Pancreas (tissue), 10 donors: ENCODE measurements around the gene ZBTB7B. TPM values are rescaled to one million over a fixed set of nuclear protein-coding genes. Genes with fewer than 3 reads are reported as not detected.
A peak's percentile ranks its signal among the peaks of the same experiment; 100 is the strongest.

Source experiments
- ATAC-seq, 4 donors: fragments of 200-7000 bp; cut with Tn5 transposase; one replicate each; pipeline versions ENCODE4 v1.8.0 to v1.9.1; 2020; ENCODE audit warnings: mild to moderate bottlenecking in 4 of 4, moderate library complexity in 4 of 4
- DNase-seq, 6 donors: peaks; one replicate each; pipeline ENCODE4 v3.0.0-alpha.2; 2020
- FAIRE-seq: peaks from 2 replicates; lab custom pipeline; 2012; peaks lifted over from hg19 to GRCh38; lab: Jason Lieb, UNC
- H3K27ac ChIP-seq, 4 donors: fragments of 200-600 bp; sonication (generic); 1 replicate in 3 of 4; 2 replicates in 1 of 4; pipeline versions ENCODE4 v1.5.0 to v1.8.0; 2020
- H3K27me3 ChIP-seq, 4 donors: fragments of 200-600 bp; one replicate each; pipeline ENCODE4 v1.8.0; 2021
- H3K36me3 ChIP-seq, 3 donors: fragments of 200-600 bp; sonication (generic) in 1 of 3; one replicate each; pipeline versions ENCODE4 v1.5.0 to v1.8.0; 2020 to 2021
- H3K4me1 ChIP-seq, 3 donors: fragments of 200-600 bp; one replicate each; pipeline ENCODE4 v1.8.0; 2021
- H3K4me3 ChIP-seq, 4 donors: fragments of 200-600 bp; sonication (generic) in 2 of 4; one replicate each; pipeline versions ENCODE4 v1.5.0 to v1.8.0; 2020 to 2021
- H3K9me3 ChIP-seq, 4 donors: fragments of 200-600 bp; one replicate each; pipeline ENCODE4 v1.8.0; 2021
- CTCF ChIP-seq, 4 donors: fragments of 200-600 bp; sonication (generic) in 3 of 4; IDR thresholded peaks; one replicate each; pipeline versions ENCODE4 v1.5.0 to v1.8.0; 2021; ENCODE audit warnings: antibody characterized with exemption in 4 of 4
- WGBS, 2 donors: extraction: QIAGEN DNeasy Blood & Tissue Kit; methylation state at CpG; one replicate each; pipeline ENCODE4 v1.1.7; 2013; 5-methylcytosine and 5-hydroxymethylcytosine counted together
- intact Hi-C, 3 donors: fragments of 100-400 bp; cut with DNase I; formaldehyde crosslinking; loops; one replicate each; pipeline versions ENCODE4 v1.11.1 to v1.14.2; 2022
- polyA plus RNA-seq, 2 donors: library from polyadenylated mRNA; stranded (reverse); fragments of 200-250 nt; gene quantifications; one replicate each; pipeline ENCODE4 v1.2.3, GENCODE V29; 2013
- total RNA-seq, 6 donors: library from RNA; stranded (reverse); fragmentation: NEBNext Ultra II Directional in 4 of 6; extraction: Animal tissue kit (Norgen Biotek cat#: 25700) in 4 of 6; gene quantifications; one replicate each; pipeline versions ENCODE4 v1.2.1 to v1.2.4, GENCODE V29; 2021 to 2023
- donor health status: healthy with polysubstance abuse.
- donor health status: DM: no; HTN: no; CAD: no; lungs with moderate emphysema.
- donor health status: DM: no; HTN: no; CAD: no.
- donor health status: control.
- donor health status: control.
- donor health status: Bipolar disorder and iron deficiency.
- donor health status: DM: yes; HTN: yes; CAD: no.
- donor health status: DM: no; HTN: no; CAD: no.
- donor health status: DM: no; HTN: no; CAD: no.
- donor health status: DM: yes; HTN: yes; CAD: no.

ZBTB7B gene
- total and polyA plus RNA-seq, 8 donors: 19.8 to 38.4 (median 34.4) TPM

- Histone ChIP-seq H3K36me3 (peaks cover 0 to 3% (median 0%) of the 10 kb centered on the region in 3 donors), H3K4me3 (peak within 1 kb of the TSS; percentile 8 to 53 (median 36)), H3K27me3 (no peaks in the 10 kb centered on the region), H3K27ac (peak within 1 kb of the TSS; percentile 61 to 80 (median 75)), H3K4me1 (peaks cover 15 to 23% (median 18%) of the 10 kb centered on the region in 3 donors), H3K9me3 (no peaks in the 10 kb centered on the region)
- 0% methylated on average over 18 of the region's 18 CpGs for WGBS, 2 donors
- intact Hi-C loops: no loop called here
- FAIRE-seq (no peak), ATAC-seq (peak; percentile 88 to 94 (median 92)), DNase-seq (peak in 3 of 6 donors; percentile 84 to 89 (median 84))
- TF ChIP-seq CTCF (IDR thresholded peaks at IDR 0.05): no peak
Measured at GRCh38 chr1:154955718-154956543, 46.7 kb upstream of the ZBTB7B start, which contains the start of gene PBXIP1. TSS of gene PBXIP1 (minus strand) at chr1:154956099. CDS start at chr1:154953721, 2,378 bp downstream.

- H3K27ac ChIP-seq: peak overlapping the region in 2 of 4 donors; percentile 78 to 80
- 19 to 22% methylated on average over 6 of the region's 6 CpGs for WGBS, 2 donors
- peaks cover 0 to 3% (median 0%) of the 10 kb centered on the region in 3 donors for H3K36me3 ChIP-seq
- no peak for DNase-seq
- intact Hi-C loops: no loop called here
- no peak for FAIRE-seq
- ATAC-seq: peak in 1 of 4 donors; percentile 3
- no peaks in the 10 kb centered on the region for H3K27me3 ChIP-seq
- peaks cover 15 to 23% (median 18%) of the 10 kb centered on the region in 3 donors for H3K4me1 ChIP-seq
- peak overlapping the region; percentile 8 to 53 (median 36) for H3K4me3 ChIP-seq
- H3K9me3 ChIP-seq: no peaks in the 10 kb centered on the region
- no peak for TF ChIP-seq CTCF (IDR thresholded peaks at IDR 0.05)
Measured at GRCh38 chr1:154956544-154956941, 46.1 kb upstream of the ZBTB7B start.

- ATAC-seq (no peak), FAIRE-seq (no peak), DNase-seq (no peak)
- WGBS, 2 donors: 52 to 53% methylated on average over 9 of the region's 9 CpGs
- Histone ChIP-seq H3K4me3 (no peak overlapping the region), H3K27me3 (no peaks in the 10 kb centered on the region), H3K27ac (no peak overlapping the region), H3K4me1 (peaks cover 15 to 23% (median 18%) of the 10 kb centered on the region in 3 donors), H3K36me3 (peaks cover 0 to 3% (median 0%) of the 10 kb centered on the region in 3 donors), H3K9me3 (no peaks in the 10 kb centered on the region)
- no peak for TF ChIP-seq CTCF (IDR thresholded peaks at IDR 0.05)
- intact Hi-C loops: no loop called here
Measured at GRCh38 chr1:154957091-154957657, 45.4 kb upstream of the ZBTB7B start.

GRCh38 chr1:154958036-154958435 lies 44.6 kb upstream of the ZBTB7B start:
- intact Hi-C loops: no loop called here
- Histone ChIP-seq H3K36me3 (peaks cover 0 to 3% (median 0%) of the 10 kb centered on the region in 3 donors), H3K4me1 (peaks cover 15 to 29% (median 18%) of the 10 kb centered on the region in 3 donors), H3K9me3 (no peaks in the 10 kb centered on the region), H3K27me3 (no peaks in the 10 kb centered on the region), H3K27ac (no peak overlapping the region), H3K4me3 (no peak overlapping the region)
- DNase-seq (no peak), ATAC-seq (no peak), FAIRE-seq (no peak)
- WGBS, 2 donors: 77 to 80% methylated on average over 2 of the region's 2 CpGs
- TF ChIP-seq CTCF (IDR thresholded peaks at IDR 0.05): no peak
